Ovary (tissue), 9 donors: ENCODE results near the gene TTLL5. TPM values are rescaled to one million over a fixed set of nuclear protein-coding genes. Genes with fewer than 3 reads are reported as not detected.

Experiments
- DNase-seq, 5 donors: peaks; one replicate each; pipeline ENCODE4 v3.0.0-alpha.2; 2019 to 2020
- H3K27ac ChIP-seq, 2 donors: fragments of 200-600 bp; one replicate each; pipeline versions ENCODE4 v1.5.1 to v1.8.0; 2019 to 2022
- H3K27me3 ChIP-seq: fragments of 200-600 bp; one replicate; pipeline ENCODE4 v1.8.0; 2022
- H3K36me3 ChIP-seq: fragments of 200-600 bp; sonication (generic); one replicate; pipeline ENCODE4 v1.5.1; 2019
- H3K4me1 ChIP-seq: one replicate; pipeline ENCODE4 v1.8.1; 2013; ENCODE audit warnings: mild to moderate bottlenecking, moderate library complexity; ENCODE audit not compliant: insufficient read depth
- H3K4me3 ChIP-seq: fragments of 200-600 bp; sonication (generic); one replicate; pipeline ENCODE4 v1.5.1; 2017
- H3K9me3 ChIP-seq, 2 donors: fragments of 200-600 bp in 1 of 2; sonication (generic) in 1 of 2; one replicate each; pipeline versions ENCODE4 v1.5.1 to v1.8.1; 2013 to 2019; ENCODE audit warnings: mild to moderate bottlenecking in 1 of 2, moderate library complexity in 1 of 2
- CTCF ChIP-seq, 3 donors: fragments of 450-650 bp in 2 of 3; fragments of 200-600 bp in 1 of 3; IDR thresholded peaks; one replicate each; pipeline versions ENCODE4 v1.5.1 to v1.8.0; 2016 to 2022; ENCODE audit warnings: antibody characterized with exemption in 3 of 3, mild to moderate bottlenecking in 1 of 3
- EP300 ChIP-seq: sonication (generic); formaldehyde crosslinking; IDR thresholded peaks from one replicate; pipeline ENCODE4 v1.6.1; 2017; ENCODE audit warnings: antibody characterized with exemption
- POLR2A ChIP-seq: fragments of 450-650 bp; IDR thresholded peaks from one replicate; pipeline ENCODE4 v1.6.1; 2017; ENCODE audit warnings: antibody characterized with exemption, mild to moderate bottlenecking, moderate library complexity
- WGBS, 3 donors: extraction: QIAGEN DNeasy Blood & Tissue Kit in 1 of 3; methylation state at CpG; one replicate each; pipeline versions ENCODE4 v1.1.5 to v1.1.7; 2013 to 2017; 5-methylcytosine and 5-hydroxymethylcytosine counted together
- intact Hi-C, 4 donors: fragments of 100-400 bp; cut with DNase I; formaldehyde crosslinking; loops; one replicate each; pipeline versions ENCODE4 v1.11.0 to v1.15.1; 2022 to 2023
- polyA plus RNA-seq, 2 donors: library from polyadenylated mRNA; stranded (reverse); fragments of 200-250 nt in 1 of 2; fragments of 350-450 nt in 1 of 2; fragmentation: Illumina TruSeq in 1 of 2; extraction: RNeasy Lipid Tissue Mini Kit (QIAGEN cat#74804) in 1 of 2; gene quantifications; one replicate each; pipeline ENCODE4 v1.2.3, GENCODE V29; 2013 to 2014
- total RNA-seq, 7 donors: library from RNA; depleted of rRNA in 2 of 7; stranded (reverse); fragments of >200 nt in 2 of 7; fragmentation: NEBNext Ultra II Directional in 3 of 7; extraction: Animal tissue kit (Norgen Biotek cat#: 25700) in 3 of 7; gene quantifications; one replicate each; pipeline versions ENCODE4 v1.1.0 to v1.2.4, GENCODE V29; 2016 to 2023
- donor health status: DM: no; HTN: no; CAD: no; lungs with moderate emphysema.
- donor health status: DM: no; HTN: no; CAD: no.
- donor health status: Bipolar disorder and iron deficiency.
- donor health status: DM: yes; HTN: yes; CAD: no.
- donor health status: DM: no; HTN: no; CAD: no.
- donor health status: DM: yes; HTN: yes; CAD: no.

TTLL5 gene
- total and polyA plus RNA-seq, 9 donors: 11.0 to 34.9 (median 27.3) TPM

- Histone ChIP-seq H3K4me1 (no peaks in the 10 kb centered on the region), H3K27ac (no peak overlapping the region), H3K4me3 (no peak overlapping the region), H3K9me3 (no peaks in the 10 kb centered on the region), H3K27me3 (no peaks in the 10 kb centered on the region), H3K36me3 (no peaks in the 10 kb centered on the region)
- no peak for DNase-seq
- TF ChIP-seq CTCF (IDR thresholded peaks at IDR 0.05) (no peak), EP300 (no peak), POLR2A (no peak)
- WGBS, 3 donors: 67 to 84% (median 71%) methylated on average over 2 of the region's 2 CpGs
- intact Hi-C loops: no loop called here
Observed at GRCh38 chr14:75848167-75848913, 187.3 kb downstream of the TTLL5 start.

- no peak for DNase-seq
- TF ChIP-seq EP300: no peak
- no peak for TF ChIP-seq CTCF (IDR thresholded peaks at IDR 0.05)
- no peak for TF ChIP-seq POLR2A
- H3K4me3 ChIP-seq: no peak overlapping the region
- H3K9me3 ChIP-seq: no peaks in the 10 kb centered on the region
- no peaks in the 10 kb centered on the region for H3K36me3 ChIP-seq
- H3K27ac ChIP-seq: no peak overlapping the region
- H3K27me3 ChIP-seq: no peaks in the 10 kb centered on the region
- WGBS, 3 donors: 72 to 94% (median 86%) methylated on average over 3 of the region's 3 CpGs
- H3K4me1 ChIP-seq: no peaks in the 10 kb centered on the region
- intact Hi-C loops: no loop called here
Observed at GRCh38 chr14:75849300-75849895, 188.4 kb downstream of the TTLL5 start.

- no peak for DNase-seq
- Histone ChIP-seq H3K36me3 (no peaks in the 10 kb centered on the region), H3K4me1 (no peaks in the 10 kb centered on the region), H3K9me3 (no peaks in the 10 kb centered on the region), H3K27ac (no peak overlapping the region), H3K4me3 (no peak overlapping the region), H3K27me3 (no peaks in the 10 kb centered on the region)
- intact Hi-C loops: no loop called here
- WGBS, 3 donors: 94 to 97% (median 94%) methylated on average over 6 of the region's 6 CpGs
- TF ChIP-seq POLR2A: no peak
- no peak for TF ChIP-seq CTCF (IDR thresholded peaks at IDR 0.05)
- no peak for TF ChIP-seq EP300
Observed at GRCh38 chr14:75851574-75851866, 190.5 kb downstream of the TTLL5 start.

- no peak for TF ChIP-seq POLR2A
- TF ChIP-seq CTCF (IDR thresholded peaks at IDR 0.05): no peak
- no peak for TF ChIP-seq EP300
- WGBS, 3 donors: 84 to 89% (median 84%) methylated on average over 6 of the region's 6 CpGs
- Histone ChIP-seq H3K4me1 (no peaks in the 10 kb centered on the region), H3K27ac (no peak overlapping the region), H3K4me3 (no peak overlapping the region), H3K36me3 (no peaks in the 10 kb centered on the region), H3K27me3 (no peaks in the 10 kb centered on the region), H3K9me3 (no peaks in the 10 kb centered on the region)
- intact Hi-C loops: no loop called here
- DNase-seq: no peak
Observed at GRCh38 chr14:75854111-75854799, 193.2 kb downstream of the TTLL5 start.
